Activated naive CD8-positive, alpha-beta T cell (primary cell): ENCODE data around the gene HS3ST5.
"Not testable (repeated sequence)": the region's sequence is repeated elsewhere in the genome, so short reads cannot be mapped to it uniquely, and the experiment has no call there.

ENCODE experiments used
- H3K27ac Mint-ChIP-seq: one replicate; pipeline ENCODE4 v1.8.0; 2021; ENCODE audit warnings: mixed read lengths
- H3K27me3 Mint-ChIP-seq: one replicate; pipeline ENCODE4 v1.8.0; 2021; ENCODE audit warnings: mixed read lengths
- H3K36me3 Mint-ChIP-seq: one replicate; pipeline ENCODE4 v1.8.0; 2021; ENCODE audit warnings: mixed read lengths
- H3K4me1 Mint-ChIP-seq: one replicate; pipeline ENCODE4 v1.8.0; 2021; ENCODE audit warnings: low read depth, mixed read lengths
- H3K4me3 Mint-ChIP-seq: one replicate; pipeline ENCODE4 v1.8.0; 2021; ENCODE audit warnings: mild to moderate bottlenecking, mixed read lengths
- H3K9me3 Mint-ChIP-seq: one replicate; pipeline ENCODE4 v1.8.0; 2021; ENCODE audit warnings: low read depth, mixed read lengths

The HS3ST5 gene

DNA sequence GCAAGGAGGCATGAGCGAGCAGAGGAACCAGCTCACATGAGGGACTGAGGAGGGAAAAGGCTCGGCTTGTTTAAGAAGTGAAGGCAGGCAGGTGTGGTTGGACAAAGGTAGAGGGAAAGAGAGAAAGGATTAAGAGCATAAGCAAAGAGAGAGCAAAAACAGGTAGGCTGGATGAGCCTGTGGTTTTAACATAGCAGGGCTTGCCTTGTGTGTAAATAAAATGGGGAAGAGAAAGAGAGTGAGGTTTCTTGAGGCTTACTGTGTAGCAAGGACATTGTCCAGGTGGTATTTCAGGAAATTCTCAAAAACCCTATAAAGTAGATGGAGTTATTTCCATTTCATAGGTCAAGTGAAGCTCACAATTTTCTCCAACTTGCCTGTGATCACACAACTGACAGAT is 278.0 kb downstream of the HS3ST5 start:
- Mint-ChIP-seq H3K4me3 (no peak overlapping the region), H3K27me3 (peaks cover 11% of the 10 kb centered on the region), H3K9me3 (no peaks in the 10 kb centered on the region), H3K36me3 (no peaks in the 10 kb centered on the region), H3K4me1 (no peaks in the 10 kb centered on the region), H3K27ac (no peak overlapping the region)

DNA sequence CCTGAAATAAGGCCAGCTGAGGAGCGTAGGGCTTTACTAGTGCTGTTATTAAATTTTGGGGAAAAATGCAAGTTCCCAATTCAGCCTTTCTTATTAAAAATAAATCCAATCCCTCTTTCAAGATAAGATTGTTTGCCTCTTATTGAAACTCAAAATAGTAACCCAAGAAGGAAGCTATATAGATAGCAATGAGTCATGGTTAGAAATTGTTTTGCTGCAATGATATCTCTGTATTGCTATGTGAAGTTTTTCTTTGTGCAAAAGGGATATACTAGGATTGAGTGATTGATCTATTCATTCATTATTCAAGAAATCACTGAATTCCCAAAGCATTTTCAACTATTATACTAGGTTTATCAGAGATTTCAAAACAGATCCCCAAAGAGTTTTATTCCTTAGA is 278.9 kb downstream of the HS3ST5 start:
- H3K27ac Mint-ChIP-seq = no peak overlapping the region
- no peaks in the 10 kb centered on the region for H3K4me1 Mint-ChIP-seq
- H3K9me3 Mint-ChIP-seq = no peaks in the 10 kb centered on the region
- H3K27me3 Mint-ChIP-seq = peaks cover 11% of the 10 kb centered on the region
- H3K4me3 Mint-ChIP-seq = no peak overlapping the region
- H3K36me3 Mint-ChIP-seq = no peaks in the 10 kb centered on the region

DNA sequence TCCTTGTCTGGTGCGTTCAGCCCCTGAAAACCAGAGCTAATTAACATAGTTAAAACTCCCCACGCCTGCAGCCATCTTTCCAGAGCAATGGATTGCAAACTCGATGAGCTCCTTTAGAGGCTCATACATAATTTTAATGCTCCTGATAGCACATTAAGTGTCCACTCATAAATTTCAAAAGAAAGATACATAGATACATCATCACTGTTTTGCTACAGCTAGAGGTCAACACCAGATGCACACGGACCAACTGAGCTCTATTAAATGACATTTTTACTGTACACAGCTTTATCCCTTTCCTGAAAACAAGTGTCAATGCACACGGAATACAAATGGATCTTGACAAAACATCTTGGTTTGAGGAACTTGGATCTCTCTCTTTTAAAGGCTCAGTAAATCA is 280.6 kb downstream of the HS3ST5 start:
- peaks cover 11% of the 10 kb centered on the region for H3K27me3 Mint-ChIP-seq
- no peak overlapping the region for H3K4me3 Mint-ChIP-seq
- H3K27ac Mint-ChIP-seq = no peak overlapping the region
- H3K4me1 Mint-ChIP-seq = no peaks in the 10 kb centered on the region
- no peaks in the 10 kb centered on the region for H3K36me3 Mint-ChIP-seq
- H3K9me3 Mint-ChIP-seq = no peaks in the 10 kb centered on the region

DNA sequence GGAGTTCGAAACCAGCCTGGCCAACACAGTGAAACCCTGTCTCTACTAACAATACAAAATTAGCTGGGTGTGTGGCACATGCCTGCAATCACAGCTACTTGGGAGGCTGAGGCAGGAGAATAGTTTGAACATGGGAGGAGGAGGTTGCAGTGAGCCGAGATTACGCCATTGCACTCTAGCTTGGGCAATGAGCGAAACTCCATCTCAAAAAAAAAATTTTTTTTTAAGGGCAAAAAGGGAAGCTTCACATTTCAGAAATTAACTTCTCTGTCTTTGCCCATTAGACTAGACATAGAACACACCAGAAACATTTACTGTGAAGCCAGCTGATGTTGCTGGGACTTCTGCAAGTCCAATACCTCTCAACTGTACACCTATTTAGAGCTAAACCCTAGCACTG is 281.1 kb downstream of the HS3ST5 start:
- Mint-ChIP-seq H3K27ac (no peak overlapping the region), H3K9me3 (no peaks in the 10 kb centered on the region), H3K4me3 (no peak overlapping the region), H3K4me1 (no peaks in the 10 kb centered on the region), H3K27me3 (peaks cover 8% of the 10 kb centered on the region), H3K36me3 (no peaks in the 10 kb centered on the region)

DNA sequence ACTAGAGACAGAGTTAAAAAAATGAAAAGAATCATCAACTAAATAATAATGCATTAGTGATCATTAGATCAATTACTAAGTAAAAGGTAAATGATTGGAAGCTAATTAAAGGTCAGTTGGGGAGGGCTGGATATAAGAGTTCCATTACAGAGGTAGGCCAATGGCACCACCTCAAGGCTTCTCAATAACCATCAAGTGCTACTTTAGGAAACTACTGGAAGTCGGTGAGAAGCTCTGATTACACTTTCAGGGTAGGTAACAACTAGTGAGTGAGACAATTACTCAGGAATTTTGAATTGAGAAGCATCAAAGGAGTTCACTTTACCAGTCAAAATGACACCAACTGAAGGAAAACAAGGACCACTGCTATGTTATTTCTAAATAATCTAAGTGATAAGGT is 281.7 kb downstream of the HS3ST5 start:
- Mint-ChIP-seq H3K27ac (no peak overlapping the region), H3K36me3 (no peaks in the 10 kb centered on the region), H3K9me3 (no peaks in the 10 kb centered on the region), H3K4me3 (no peak overlapping the region), H3K27me3 (peaks cover 6% of the 10 kb centered on the region), H3K4me1 (no peaks in the 10 kb centered on the region)

DNA sequence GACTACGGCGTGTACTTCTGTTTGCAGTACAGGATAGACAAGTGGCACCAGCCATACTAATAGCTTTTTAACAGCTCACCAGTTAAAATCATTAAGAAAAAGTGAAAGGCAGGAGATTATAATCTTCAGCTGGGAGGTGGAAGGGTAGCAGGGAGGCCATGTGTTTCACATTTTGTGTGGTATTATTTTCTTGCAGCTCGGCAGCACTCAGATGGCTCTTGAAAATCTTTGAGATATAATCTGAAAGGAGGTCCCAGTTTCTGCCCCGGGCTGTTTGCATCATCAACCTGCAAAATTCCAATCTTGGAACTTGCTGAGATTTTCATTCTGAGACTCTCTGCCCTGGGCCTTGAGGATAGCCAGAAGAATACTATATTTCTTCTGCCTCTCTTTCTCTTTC is 284.4 kb downstream of the HS3ST5 start:
- H3K4me1 Mint-ChIP-seq = no peaks in the 10 kb centered on the region
- no peaks in the 10 kb centered on the region for H3K36me3 Mint-ChIP-seq
- no peak overlapping the region for H3K27ac Mint-ChIP-seq
- peaks cover 4% of the 10 kb centered on the region for H3K27me3 Mint-ChIP-seq
- H3K4me3 Mint-ChIP-seq = no peak overlapping the region
- no peaks in the 10 kb centered on the region for H3K9me3 Mint-ChIP-seq

DNA sequence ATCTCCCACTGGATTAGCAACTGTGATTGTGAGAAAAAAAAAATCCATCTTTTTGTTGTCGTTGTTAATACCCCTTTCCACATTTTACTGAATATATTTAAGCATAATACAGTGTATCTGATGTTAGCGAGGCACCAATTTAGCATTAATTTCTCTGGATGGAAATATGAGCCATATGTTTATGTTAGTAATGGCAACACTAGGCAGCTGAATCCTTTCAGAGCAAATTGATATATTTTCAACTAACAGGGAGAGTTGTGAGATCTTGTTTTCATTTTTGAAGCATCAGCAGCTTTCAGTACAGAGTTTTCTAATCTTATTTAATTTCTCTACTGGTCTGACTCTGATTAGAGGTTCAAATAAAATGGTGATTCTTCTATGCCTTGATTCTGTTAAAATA is 287.1 kb downstream of the HS3ST5 start:
- H3K27me3 Mint-ChIP-seq = peaks cover 3% of the 10 kb centered on the region
- no peak overlapping the region for H3K4me3 Mint-ChIP-seq
- H3K9me3 Mint-ChIP-seq = no peaks in the 10 kb centered on the region
- no peaks in the 10 kb centered on the region for H3K36me3 Mint-ChIP-seq
- H3K4me1 Mint-ChIP-seq = no peaks in the 10 kb centered on the region
- H3K27ac Mint-ChIP-seq = no peak overlapping the region

DNA sequence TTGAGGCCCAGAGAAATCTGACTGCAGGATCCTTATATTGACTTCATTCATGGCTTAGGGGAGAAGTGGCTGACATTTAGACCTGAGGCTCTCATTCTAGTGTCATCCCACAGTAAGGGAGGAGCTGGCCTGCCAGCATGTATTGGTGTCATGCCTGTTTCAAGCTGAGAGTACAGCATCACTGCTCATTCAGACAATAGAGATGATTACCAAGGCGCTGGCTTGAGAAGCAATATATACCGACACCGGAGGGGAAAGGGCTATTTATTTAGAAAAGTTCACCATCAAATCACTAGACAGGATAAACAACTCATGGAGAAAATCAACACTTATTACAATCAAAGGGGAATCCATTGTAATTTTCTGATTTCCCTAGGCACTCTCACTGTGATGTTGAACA is 287.5 kb downstream of the HS3ST5 start:
- Mint-ChIP-seq H3K9me3 (no peaks in the 10 kb centered on the region), H3K4me1 (no peaks in the 10 kb centered on the region), H3K4me3 (no peak overlapping the region), H3K27ac (no peak overlapping the region), H3K27me3 (peaks cover 2% of the 10 kb centered on the region), H3K36me3 (no peaks in the 10 kb centered on the region)

DNA sequence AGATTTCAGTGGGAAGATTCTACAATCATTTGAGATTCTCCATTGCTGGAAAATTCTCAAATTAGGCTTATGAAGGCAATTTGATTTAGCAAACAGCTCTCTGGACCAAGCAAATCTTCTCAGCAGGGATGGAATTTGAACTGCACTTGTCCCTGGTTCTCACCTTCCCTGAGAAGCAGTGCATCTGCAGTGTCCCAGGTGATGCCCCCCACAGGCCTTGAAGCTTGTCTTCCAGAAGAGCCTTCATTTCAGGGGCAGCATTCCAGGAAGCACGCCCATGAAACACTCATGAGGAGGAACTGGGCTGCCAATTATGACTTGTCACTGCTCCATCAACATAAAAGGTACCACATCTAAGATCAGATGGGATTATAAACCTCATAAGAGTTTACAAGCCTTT is 289.0 kb downstream of the HS3ST5 start:
- H3K36me3 Mint-ChIP-seq = no peaks in the 10 kb centered on the region
- H3K9me3 Mint-ChIP-seq = no peaks in the 10 kb centered on the region
- no peak overlapping the region for H3K27ac Mint-ChIP-seq

DNA sequence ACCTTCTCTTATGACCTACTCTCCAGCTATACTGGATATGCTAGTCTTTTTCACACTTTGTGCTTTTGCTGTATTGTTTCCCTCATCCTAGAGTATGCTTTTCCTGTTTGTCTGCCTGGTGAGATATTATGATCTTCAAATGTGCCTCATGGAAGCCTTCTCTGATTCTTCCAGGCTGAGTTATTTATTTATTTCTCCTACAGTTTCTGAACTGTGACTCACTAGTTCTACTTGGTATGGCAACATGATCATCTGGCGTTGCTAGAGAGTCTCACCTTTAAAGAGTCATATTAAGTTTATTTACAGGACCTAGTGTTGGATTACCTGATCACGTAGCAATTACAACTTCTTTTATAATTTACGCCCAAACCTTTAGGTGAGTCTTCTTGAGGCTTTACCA is 290.7 kb downstream of the HS3ST5 start:
- H3K4me3 Mint-ChIP-seq = no peak overlapping the region
- no peaks in the 10 kb centered on the region for H3K27me3 Mint-ChIP-seq
- H3K27ac Mint-ChIP-seq = no peak overlapping the region
- H3K36me3 Mint-ChIP-seq = no peaks in the 10 kb centered on the region
- H3K9me3 Mint-ChIP-seq = no peaks in the 10 kb centered on the region
- no peaks in the 10 kb centered on the region for H3K4me1 Mint-ChIP-seq

More for the DNA sequence above, 289.0 kb downstream of the HS3ST5 start:
- no peaks in the 10 kb centered on the region for H3K4me1 Mint-ChIP-seq
- H3K27me3 Mint-ChIP-seq = peaks cover 2% of the 10 kb centered on the region
- H3K4me3 Mint-ChIP-seq = no peak overlapping the region

DNA sequence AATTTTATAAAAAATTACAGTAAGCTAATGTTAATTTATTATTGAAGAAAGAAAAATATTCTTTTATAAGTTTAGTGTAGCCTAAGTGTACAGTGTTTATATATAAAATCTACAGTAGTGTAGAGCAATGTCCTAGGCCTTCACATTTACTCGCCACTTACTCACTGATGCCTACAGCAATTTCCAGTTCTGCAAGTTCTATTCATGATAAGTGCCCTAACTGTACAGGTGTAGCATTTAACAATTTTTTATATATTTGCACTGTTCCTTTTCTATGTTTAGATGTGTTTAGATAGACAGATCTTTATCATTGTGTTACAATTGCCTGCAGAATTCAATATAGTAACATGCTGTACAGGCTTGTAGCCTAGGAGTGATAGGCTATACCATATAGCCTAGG is 291.8 kb downstream of the HS3ST5 start:
- no peaks in the 10 kb centered on the region for H3K27me3 Mint-ChIP-seq
- no peak overlapping the region for H3K4me3 Mint-ChIP-seq

DNA sequence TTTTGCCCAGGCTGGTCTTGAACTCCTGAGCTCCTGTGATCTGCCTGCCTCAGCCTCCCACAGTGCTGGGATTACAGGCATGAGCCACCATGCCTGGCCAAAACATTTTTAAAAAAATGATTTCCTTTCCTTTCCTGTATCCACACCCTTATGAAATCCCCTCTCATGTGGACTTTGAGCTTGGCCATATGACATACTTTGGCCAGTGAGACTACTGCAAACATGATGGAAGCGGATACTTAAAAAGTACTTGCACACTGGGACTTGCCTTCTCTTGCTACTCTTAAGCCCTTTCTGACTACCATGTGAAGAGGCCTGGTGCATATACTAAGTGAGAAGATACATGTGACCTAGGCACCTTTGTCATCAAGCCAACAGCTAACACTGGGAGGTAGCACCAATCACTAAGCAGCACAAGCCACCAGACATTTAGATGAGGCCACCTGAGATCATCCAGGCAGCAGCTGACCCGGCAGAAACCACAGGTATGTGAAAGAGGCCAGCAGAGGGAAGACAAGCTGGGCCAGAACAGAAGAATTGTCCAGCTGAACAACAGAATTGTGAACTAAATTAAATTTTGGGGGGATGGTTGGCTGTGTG is 293.4 kb downstream of the HS3ST5 start:
- Mint-ChIP-seq H3K36me3 (no peaks in the 10 kb centered on the region), H3K27me3 (no peaks in the 10 kb centered on the region), H3K4me3 (no peak overlapping the region)

More for the DNA sequence above, 291.8 kb downstream of the HS3ST5 start:
- Mint-ChIP-seq H3K4me1 (no peaks in the 10 kb centered on the region), H3K27ac (no peak overlapping the region), H3K9me3 (no peaks in the 10 kb centered on the region), H3K36me3 (no peaks in the 10 kb centered on the region)

DNA sequence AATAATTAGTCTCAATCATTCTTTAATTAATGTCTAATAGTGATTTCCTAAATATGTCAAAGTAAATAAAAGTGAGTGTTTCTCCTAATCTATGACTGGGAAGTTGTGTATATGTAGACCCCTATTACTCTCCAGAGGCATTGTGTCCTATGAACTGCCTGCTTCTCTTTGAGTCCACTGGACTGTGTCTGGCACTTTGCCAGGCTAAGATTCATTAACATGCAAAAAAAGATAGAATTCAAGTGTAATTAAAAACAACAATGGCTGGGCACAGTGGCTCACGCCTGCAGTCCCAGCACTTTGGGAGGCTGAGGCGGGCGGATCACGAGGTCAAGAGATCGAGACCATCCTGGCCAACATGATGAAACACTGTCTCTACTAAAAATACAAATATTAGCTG is 298.3 kb downstream of the HS3ST5 start:
- not testable (repeated sequence) for H3K27me3 Mint-ChIP-seq, H3K9me3 Mint-ChIP-seq, H3K36me3 Mint-ChIP-seq, H3K4me3 Mint-ChIP-seq, H3K27ac Mint-ChIP-seq, H3K4me1 Mint-ChIP-seq

More for the DNA sequence above, 293.4 kb downstream of the HS3ST5 start:
- H3K4me1 Mint-ChIP-seq = no peaks in the 10 kb centered on the region
- no peaks in the 10 kb centered on the region for H3K9me3 Mint-ChIP-seq
- no peak overlapping the region for H3K27ac Mint-ChIP-seq

DNA sequence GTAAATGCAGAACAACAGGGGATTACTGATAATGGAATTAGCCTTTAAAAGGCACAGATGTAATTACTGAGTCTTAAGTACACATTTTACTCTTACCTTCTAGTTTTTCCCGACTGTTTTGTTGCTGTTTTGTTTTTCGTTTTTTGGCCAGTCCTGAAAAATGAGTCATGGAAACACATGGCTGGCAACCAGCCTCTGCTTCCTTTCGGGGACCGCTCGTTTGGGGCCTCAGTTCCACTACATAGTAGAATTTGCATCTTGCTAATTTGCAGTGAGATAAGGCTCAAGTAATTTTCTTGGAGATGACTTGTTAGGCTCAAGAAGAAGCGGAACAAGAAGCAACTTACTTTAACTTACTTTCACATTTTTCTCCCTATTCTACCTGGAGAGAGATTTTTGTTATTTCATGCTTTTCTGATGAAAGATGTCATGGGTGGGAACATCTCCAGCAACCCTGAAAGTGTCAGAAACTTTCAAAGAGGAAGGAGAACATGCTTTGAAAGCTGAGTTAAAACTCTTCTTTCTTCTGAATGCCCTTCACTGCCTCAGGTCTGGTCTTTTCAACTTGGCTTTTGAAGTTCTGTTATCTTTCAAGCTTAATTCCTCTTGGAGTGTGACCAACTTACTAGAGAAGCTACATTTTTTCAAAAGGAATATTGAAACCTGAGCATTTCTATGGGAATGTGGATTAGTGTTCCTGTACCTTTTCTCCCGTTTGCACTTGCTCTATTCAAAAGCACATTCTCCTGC is 300.4 kb downstream of the HS3ST5 start:
- H3K4me1 Mint-ChIP-seq = no peaks in the 10 kb centered on the region
- H3K9me3 Mint-ChIP-seq = no peaks in the 10 kb centered on the region
- no peak overlapping the region for H3K27ac Mint-ChIP-seq
- H3K36me3 Mint-ChIP-seq = no peaks in the 10 kb centered on the region
- no peak overlapping the region for H3K4me3 Mint-ChIP-seq
- H3K27me3 Mint-ChIP-seq = no peaks in the 10 kb centered on the region

DNA sequence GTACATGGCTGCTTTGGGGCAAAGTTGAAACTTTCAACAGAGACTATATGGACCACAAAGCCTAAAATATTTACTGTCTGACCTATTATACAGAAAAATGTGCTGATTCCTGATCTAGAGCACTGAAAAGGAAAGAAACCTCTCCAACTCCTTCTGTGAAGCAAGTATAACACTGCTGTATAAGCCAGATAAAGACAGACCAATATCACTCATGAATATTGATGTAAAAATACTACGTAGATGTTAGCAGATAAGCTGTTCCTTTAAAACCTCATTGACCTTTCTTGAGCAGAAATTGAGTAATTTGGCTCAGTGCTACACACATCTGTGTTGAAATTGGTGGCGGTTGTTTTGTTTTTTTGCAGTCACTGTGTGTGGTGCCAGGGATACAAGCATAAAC is 302.0 kb downstream of the HS3ST5 start:
- no peaks in the 10 kb centered on the region for H3K4me1 Mint-ChIP-seq
- H3K27me3 Mint-ChIP-seq = no peaks in the 10 kb centered on the region
- H3K36me3 Mint-ChIP-seq = no peaks in the 10 kb centered on the region
- H3K9me3 Mint-ChIP-seq = no peaks in the 10 kb centered on the region
- H3K4me3 Mint-ChIP-seq = no peak overlapping the region
- no peak overlapping the region for H3K27ac Mint-ChIP-seq

DNA sequence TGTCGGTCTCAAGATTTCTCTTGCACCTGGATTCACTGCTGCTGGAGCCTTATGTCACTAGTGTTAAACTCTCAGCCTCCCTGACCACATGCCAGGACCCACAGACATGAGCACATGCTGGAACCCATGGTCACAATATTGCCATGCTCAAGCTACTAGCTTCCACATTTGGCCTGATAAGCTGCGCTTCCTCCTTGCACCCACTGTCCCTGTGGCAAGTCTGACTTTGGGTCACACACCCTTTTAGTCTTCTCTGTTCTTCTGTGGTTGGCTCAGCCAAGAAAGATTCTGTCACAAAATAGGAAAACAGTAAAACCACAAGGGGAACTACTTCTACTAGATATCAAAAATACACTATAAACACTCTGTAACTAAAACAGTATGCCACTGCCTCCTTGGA is 303.0 kb downstream of the HS3ST5 start:
- no peak overlapping the region for H3K27ac Mint-ChIP-seq
- H3K27me3 Mint-ChIP-seq = no peaks in the 10 kb centered on the region
- no peak overlapping the region for H3K4me3 Mint-ChIP-seq
- H3K36me3 Mint-ChIP-seq = no peaks in the 10 kb centered on the region
- H3K9me3 Mint-ChIP-seq = no peaks in the 10 kb centered on the region
- H3K4me1 Mint-ChIP-seq = no peaks in the 10 kb centered on the region
